SU-DHL-6 (cell line): ENCODE data around the gene TXNDC11.

Source experiments
- CTCF ChIP-seq: fragments of 200-600 bp; sonication (generic); IDR thresholded peaks from one replicate; pipeline ENCODE4 v1.5.1; 2017; ENCODE audit warnings: antibody characterized with exemption, mild to moderate bottlenecking, low read length, moderate library complexity; ENCODE audit not compliant: insufficient read depth, poor library complexity, severe bottlenecking
- EZH2phosphoT487 ChIP-seq: fragments of 200-600 bp; sonication (generic), shearing (Covaris generic); conservative IDR thresholded peaks from 2 replicates; pipeline ENCODE4 v1.6.1; 2018; ENCODE audit warnings: mild to moderate bottlenecking, antibody characterized with exemption, low read length, moderate library complexity, mixed read lengths

DNA sequence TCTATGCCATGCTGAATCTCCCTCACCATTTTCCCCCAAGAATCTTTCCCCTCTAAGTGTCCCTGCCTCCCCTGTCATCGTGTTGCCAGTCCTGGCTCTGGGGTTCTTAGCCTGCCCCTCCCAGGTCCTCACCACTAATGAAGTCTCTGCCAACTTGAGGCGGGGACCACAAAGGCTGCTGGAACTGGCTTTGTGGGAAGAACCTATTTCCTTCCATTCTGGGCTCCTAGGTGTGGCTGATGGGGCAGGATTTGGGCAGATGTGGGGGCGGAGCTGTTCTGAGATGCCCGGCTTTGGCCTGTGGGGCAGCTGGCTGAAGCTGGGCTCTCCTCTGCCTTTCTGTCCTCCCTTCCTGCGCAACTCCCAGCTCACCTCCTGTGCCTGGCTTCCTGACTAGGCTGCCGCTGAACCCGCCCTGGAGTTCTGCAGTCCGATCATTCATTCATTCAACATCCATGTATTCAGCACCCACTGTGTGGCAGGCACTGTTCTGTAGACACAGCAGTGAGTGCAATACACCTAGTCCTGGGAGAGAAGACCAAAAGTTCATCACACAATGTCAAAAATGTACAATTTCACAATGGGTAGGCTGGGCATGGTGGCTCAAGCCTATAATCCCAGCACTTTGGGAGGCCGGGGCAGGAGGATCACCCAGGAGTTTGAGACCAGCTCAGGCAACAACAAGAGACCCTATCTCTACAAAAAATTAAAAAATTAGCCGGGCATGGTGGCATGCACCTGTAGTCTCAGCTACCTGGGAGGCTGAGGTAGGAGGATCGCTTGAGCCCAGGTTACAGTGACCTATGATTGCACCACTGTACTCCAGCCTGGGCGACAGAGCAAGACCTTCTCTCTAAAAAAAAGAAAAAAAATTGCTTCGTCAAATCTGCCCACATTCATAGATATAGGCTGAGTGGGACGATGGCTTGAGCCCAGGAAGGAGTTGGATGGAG lies 76.3 kb downstream of the TXNDC11 start:
- TF ChIP-seq CTCF (no peak), EZH2phosphoT487 (no peak)
